Limb (tissue), 2 donors: Measurements from ENCODE around the gene PPP1R7.

Source experiments
- DNase-seq, 2 donors: peaks; one replicate each; pipeline ENCODE4 v3.0.0-alpha.2; 2016; ENCODE audit errors: extremely low spot score in 2 of 2

Gene PPP1R7

DNA sequence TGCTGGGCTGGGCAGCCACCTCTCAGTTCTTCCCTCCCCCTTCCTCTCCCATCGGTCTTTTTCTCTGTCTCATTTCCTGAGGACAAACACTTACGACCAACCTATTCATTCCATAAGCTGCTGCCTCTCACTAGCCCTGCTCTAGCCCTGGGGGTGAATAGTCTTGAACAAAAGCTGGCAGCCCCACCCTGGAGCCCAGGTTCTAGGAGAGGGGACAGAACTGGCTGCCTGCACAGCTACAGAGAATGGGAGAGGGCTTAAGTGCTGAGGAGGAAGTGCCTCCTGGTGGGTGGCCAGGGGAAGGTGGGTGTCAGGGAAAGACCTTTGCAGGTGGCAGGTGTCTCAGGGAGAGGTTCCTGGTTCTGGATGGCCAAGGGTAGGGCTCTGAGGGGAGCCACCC, 61.0 kb downstream of the PPP1R7 start:
- no peak for DNase-seq

DNA sequence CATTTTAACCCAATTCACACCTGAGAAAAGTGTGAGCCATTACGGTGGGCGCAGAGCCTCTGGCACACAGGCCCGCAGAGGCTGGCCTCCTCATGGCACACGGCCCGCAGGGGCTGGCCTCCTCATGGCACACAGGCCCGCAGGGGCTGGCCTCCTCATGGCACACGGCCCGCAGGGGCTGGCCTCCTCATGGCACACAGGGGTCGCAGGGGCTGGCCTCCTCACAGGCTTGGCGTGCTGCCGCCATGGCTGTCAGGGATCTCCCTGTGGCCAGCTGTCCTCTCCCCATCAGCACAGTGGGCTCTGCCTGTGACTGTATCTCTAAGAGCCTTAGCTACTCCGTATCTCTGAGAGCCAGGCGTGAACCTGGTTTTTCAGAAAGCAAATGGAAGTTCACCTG, 62.8 kb downstream of the PPP1R7 start:
- no peak for DNase-seq

DNA sequence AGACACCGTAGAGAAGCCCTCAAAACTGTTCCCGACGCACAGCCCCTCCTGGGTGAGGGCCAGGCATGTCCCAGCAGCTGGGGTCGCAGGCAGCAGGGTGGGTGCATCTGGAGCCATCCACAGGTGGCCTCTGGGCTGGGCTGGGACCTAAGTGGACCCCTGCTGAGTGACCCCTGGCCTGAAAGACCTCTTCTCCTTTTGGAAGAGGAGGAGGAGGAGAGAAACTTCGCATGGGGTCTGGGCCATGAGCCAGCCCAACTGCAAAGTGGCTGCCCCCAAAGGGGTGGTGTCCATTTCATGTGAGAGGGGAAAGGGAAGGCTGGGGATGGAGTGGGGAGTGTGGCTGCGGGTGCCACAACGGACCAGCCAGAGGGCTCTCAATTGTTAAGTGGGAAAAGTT, 63.3 kb downstream of the PPP1R7 start:
- no peak for DNase-seq

DNA sequence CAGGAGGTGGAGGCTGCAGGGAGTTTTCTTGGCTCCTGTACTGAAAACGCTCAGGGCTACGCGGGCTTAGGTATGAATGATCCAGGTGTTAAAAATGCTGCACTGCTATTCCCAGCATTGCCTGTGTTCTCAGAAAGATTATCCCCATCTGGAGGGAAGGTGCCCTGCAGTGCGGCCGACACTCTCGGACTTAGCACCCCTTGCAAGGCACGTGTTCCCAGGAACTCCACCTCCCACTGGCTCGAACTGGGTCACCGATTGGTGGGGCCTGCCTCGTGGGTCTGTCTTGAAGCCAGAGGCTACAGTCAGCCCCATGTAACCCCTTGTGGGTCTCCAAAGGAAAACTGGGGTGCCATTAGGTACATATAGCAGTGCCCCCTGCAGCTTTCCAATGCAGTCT, 63.9 kb downstream of the PPP1R7 start:
- DNase-seq = no peak

DNA sequence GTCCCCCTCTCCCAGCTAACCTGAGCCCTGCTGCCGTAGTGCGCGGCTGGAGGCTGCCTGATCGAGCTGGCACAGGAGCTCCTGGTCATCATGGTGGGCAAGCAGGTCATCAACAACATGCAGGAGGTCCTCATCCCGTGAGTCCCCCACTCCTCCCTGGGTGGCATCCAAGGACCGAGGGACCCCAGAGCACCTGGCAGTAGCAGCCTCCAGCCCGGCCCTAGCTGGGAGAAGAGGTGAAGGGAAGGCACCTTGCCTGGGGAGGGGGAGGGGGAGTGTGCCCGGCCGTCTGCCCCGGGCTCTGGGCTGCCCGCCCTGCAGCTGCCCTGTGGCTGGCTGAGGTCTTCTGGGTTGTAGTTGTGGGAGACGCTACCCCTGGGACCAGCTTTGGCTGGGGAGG, 64.5 kb downstream of the PPP1R7 start:
- DNase-seq = no peak

DNA sequence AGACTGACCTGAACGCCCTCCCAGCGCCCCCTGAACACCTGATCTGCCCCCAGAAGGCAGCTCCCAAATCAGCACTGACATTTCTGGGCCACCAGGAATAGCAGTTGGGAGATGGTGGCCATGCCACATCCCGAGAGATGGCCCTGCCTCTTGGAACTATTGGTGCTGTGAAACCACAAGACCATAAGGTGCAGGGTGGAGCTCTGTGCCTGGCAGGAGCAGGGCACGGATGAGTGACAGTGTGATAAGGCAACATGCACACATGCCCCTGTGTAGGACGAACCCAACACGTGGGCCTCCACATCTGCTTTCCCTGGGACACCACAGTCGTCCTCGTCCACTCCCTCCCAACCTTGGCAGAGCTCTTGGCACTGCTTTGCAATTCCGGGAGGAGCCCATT, 65.2 kb downstream of the PPP1R7 start:
- no peak for DNase-seq

DNA sequence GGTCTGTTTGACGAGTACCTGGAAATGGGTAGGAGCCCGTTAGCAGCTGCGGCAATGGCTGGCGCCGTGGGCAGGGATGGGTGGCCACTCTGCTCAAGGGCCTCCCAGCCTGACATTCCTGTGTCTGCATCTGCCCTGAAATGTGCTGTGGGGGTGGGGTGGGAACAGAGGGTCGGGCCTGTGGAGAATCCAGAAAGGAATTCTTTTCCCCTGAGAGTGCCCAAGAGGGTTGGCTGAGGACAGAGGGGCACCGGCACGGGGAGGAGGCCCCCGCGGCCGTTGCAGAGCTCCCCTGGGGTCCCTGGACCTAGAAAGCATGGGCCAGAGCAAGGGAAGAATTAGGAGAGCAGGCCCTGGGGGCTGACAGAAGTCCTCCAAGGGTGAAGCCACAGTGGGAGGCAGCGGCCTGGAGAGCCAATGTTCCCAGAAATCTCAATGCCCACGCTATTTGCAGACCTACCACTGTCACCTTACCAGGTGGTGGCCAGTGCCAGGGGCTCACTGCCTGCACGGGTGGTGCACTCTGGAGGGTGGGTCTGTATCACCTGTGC, 66.0 kb downstream of the PPP1R7 start:
- DNase-seq = no peak

DNA sequence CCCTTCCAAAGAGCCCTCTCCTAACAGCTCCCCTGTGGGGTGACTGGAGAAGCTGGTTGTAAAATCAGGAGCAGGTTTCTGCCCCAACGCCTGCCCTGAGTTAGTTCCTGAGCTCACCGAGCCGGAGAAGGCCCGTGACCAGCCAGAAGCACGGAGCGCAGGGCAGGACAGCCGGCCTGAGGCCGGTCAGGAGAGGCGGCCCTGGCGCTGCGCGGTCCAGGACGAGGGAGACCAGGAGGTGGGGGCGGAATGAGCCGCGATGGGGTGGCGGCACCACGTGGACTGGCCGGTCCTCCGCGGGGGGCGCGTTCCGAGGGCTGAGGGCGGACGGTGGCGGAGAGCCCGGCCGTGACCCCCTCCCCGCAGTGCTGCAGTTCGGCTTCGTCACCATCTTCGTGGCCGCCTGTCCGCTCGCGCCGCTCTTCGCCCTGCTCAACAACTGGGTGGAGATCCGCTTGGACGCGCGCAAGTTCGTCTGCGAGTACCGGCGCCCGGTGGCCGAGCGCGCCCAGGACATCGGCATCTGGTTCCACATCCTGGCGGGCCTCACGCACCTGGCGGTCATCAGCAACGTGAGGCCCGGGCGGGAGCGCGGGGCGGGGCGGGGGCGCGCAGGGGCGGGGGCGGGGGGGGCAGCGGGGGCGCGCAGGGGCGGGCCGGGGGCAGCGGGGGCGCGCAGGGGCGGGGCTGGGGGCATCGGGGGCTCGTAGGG, 67.2 kb downstream of the PPP1R7 start:
- DNase-seq = peak; percentile 66 to 81

DNA sequence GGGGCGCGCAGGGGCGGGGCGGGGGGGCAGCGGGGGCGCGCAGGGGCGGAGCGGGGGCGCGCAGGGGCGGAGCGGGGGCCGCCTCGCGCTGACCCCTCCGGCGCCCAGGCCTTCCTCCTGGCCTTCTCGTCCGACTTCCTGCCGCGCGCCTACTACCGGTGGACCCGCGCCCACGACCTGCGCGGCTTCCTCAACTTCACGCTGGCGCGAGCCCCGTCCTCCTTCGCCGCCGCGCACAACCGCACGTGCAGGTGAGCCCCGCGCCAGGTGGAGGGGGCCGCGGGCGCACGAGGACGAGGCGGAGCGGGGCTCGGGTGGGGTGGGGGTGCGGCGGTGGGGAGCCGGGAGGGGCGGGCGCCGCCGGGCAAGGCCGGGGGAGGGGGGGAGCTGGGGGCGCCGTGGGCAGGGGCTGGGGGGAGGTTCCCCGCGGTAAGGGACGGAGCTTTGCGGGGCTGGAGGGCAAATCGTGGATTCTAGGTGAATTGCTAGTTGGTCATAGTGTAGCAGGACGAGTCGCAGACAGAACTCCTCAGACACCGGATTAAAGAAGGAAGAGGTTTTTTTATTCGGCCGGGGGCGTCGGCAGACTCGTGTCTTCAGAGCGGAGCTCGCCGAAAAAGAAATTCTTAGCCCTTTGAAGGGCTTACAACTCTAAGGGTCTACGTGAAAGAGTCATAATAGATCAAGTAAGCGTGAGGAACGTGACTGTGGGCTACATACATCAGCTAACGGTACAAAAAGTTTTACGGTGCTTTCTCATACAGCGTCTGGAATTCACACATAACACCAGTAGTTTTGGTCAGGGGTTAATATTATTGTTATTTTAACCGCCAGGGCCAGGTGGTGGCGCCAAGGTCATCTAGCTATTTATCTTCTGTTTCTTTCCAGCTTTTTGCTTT, 68.1 kb downstream of the PPP1R7 start:
- peak; percentile 21 to 64 for DNase-seq

DNA sequence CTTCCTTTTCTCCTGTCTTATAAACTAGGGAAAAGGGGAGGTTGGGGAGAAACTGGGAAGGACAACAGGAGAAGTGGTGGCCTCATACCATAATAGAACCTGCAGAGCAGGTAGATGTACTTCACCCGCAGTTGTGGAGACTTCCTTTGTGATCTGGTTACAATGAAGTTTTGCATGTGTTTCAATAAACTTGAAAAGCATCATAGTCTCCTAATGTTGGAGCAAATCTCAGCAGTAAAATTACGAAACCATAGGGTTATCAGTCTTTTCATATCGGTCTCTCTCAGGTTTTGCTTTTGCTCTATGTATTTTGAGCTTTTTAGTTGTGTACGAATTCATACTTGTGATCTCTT, 68.7 kb downstream of the PPP1R7 start:
- no peak for DNase-seq

DNA sequence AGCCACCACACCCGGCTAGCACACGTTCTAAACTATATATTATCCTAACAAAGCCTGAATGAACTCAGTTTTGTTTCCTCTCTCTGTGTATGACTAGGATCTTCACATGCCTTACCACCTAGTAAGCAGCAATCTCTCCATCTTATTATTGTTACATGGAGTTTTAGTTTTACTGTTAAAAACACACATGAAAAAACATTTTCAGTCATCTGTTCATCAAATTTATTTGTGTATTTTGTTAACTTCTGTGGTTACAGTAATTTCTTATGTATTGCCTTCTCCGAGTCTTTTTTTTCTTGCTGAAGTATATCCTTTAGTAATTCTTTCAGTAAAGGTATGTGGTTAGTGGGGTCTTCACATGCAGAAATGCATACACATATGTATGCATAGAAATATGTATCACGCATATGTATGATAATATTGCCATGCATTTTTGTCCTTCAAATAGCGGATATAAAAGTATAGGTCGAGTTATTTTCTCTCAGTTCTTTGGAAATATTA, 69.6 kb downstream of the PPP1R7 start:
- no peak for DNase-seq

DNA sequence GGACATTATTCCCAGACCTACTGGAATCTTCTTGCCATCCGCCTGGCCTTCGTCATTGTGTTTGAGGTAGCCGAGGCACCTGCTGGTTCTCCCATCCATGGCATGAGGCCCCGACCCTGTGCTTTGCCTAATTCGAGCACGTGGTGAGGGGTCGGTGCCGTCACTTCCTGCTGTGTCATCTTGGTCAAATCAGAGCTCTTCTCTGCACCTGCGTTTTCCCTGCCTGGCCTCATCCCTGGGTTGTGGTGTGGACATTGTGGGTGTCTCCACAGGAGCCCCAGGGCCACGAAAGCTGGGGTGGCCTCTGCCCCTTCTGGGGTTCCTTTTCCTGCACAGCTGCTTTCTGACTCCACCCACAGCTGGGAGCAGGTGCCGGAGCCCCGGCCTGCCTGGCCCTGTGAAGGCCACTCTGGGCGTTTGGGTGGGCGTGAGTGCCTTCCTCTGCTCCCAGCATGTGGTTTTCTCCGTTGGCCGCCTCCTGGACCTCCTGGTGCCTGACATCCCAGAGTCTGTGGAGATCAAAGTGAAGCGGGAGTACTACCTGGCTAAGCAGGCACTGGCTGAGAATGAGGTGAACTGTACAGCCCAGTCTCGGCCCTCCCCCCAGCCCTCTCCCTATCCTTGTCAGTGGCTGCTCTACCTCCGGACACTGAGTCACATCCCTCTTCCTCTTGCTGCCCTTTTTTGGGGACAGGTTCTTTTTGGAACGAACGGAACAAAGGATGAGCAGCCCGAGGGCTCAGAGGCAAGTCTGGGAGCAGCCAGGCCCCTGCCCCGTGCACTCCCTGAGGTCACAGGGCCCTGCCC, 73.1 kb downstream of the PPP1R7 start:
- no peak for DNase-seq

DNA sequence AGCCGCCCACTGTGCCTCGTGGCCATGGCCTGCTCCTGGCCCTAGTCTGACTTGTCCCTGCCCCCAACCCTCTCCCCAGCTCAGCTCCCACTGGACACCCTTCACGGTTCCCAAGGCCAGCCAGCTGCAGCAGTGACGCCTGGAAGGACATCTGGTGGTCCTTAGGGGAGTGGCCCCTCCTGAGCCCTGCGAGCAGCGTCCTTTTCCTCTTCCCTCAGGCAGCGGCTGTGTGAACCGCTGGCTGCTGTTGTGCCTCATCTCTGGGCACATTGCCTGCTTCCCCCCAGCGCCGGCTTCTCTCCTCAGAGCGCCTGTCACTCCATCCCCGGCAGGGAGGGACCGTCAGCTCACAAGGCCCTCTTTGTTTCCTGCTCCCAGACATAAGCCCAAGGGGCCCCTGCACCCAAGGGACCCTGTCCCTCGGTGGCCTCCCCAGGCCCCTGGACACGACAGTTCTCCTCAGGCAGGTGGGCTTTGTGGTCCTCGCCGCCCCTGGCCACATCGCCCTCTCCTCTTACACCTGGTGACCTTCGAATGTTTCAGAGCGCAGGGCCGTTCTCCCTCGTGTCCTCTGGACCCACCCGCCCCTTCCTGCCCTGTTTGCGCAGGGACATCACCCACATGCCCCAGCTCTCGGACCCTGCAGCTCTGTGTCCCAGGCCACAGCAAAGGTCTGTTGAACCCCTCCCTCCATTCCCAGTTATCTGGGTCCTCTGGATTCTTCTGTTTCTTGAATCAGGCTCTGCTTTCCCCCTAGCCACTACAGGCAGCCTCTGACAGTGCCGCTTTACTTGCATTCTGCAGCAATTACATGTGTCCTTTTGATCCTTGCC, 74.0 kb downstream of the PPP1R7 start:
- DNase-seq = peak; percentile 44 to 53

DNA sequence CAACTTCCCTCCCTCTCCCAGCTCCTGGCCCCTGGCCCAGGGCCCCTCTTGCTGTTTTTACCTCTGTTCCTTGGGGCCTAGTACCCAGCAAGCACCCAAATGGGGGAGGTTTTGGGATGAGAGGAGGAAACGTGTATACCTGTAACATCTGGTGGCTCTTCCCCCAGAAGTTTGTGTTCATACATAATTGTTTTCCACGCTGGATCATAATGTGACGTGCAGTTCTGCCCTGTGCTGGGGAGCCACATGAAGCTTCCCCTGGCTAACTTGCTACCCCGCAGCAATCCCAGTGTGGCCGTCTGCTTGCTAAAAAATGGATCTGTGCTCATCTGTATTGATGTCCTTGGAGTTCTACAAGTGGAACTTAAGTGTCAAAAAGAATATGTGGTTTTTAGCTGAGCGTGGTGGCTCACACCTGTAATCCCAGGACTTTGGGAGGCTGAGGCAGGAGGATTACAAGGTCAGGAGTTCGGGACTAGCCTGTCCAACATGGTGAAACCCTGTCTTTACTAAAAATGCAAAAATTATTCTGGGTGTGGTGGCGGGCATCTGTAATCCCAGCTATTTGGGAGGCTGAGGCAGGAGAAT, 74.7 kb downstream of the PPP1R7 start:
- no peak for DNase-seq

DNA sequence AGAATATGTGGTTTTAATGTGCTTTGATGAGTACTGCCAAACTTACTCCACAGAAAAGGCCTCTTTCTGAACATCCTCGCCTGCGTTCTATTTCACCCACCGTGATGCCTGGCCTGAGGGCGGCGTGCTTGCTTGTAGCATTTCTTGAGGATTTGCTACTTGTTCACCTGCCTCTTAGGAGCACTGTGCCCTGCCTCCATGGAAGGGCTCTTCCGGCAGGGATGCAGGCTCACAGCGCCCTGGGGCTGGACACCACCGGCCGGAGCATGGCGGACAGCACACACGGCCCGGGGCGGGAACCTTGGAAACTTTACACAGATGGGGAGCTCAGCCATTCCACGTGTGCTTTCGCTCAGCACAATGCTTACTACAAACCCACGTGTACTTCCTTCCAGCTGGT, 75.3 kb downstream of the PPP1R7 start:
- DNase-seq = no peak

DNA sequence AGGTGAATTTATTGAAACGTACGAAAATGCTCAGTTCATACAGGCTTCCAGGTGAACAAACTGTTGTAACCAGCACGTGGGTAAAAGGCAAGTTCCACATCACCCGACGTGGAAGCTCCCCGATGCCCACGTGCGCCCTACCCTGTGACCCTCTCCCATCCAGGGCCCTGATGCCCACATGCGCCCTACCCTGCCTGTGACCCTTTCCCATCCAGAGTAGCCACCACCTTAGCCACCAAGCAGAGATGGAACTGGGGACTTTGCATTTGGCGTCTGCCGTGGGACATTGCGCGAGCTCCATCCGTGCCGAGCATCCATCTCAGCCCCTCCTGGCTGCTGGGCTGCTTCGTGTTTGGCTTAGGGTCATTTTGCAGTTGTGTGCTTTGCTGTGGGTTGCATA, 75.7 kb downstream of the PPP1R7 start:
- DNase-seq = no peak

DNA sequence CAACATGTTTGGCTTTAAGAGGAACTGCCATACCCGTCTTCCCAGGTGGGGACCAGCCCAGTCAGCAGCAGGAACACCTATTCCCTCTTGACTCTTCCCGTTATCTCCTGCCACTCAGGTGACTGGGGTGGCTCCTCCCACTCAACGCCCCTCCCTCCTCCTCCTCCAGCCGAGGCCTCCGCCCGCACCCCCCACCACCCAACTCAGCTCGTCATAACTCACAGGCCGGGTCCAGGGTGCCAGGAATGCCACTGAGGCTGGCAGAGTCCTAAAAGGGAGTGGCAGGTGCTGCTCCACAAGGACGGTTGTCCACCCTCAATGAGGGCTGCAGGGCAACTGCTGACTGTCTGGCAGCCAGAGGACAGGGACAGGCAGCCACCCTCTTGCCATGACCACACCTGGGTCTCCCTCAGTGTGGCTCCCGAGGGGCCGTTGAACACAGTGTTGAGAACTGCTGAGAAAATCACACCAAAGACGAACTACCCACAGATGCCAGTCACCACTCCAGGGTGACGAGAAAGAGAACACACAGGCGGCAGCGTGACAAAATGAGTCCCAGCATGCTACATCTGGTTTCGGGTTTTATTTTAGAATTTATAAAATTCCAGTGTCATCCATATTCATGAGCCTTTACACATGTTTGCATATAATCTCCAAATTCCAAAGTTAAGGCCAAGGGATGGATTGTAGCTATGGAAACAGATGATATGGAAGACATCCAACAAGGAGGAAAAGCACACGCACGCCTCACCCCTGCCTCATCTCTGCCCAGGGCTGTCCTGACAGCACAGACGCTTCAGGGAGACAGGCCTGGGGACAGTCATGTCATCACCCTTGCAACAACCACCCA, 76.7 kb downstream of the PPP1R7 start:
- DNase-seq = no peak

DNA sequence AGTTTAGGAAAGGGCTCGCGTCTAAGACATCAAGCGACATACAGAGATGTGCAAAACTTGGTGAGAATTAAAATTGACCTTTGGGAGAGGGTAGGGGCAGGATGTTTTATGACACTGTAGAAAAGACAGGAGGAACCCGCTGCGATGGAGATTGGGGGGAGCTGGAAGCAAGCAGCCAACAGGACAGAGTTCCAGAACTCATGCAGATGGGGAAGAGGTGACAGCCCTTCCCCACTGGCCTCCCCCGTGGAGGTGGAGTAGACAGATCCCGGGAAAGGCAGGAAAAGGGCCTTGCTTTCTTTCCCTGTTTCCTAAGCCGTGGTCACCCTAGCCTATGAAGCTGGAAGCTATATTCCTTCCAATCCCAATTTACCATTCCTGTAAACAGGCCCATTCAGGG, 77.3 kb downstream of the PPP1R7 start:
- DNase-seq = no peak

DNA sequence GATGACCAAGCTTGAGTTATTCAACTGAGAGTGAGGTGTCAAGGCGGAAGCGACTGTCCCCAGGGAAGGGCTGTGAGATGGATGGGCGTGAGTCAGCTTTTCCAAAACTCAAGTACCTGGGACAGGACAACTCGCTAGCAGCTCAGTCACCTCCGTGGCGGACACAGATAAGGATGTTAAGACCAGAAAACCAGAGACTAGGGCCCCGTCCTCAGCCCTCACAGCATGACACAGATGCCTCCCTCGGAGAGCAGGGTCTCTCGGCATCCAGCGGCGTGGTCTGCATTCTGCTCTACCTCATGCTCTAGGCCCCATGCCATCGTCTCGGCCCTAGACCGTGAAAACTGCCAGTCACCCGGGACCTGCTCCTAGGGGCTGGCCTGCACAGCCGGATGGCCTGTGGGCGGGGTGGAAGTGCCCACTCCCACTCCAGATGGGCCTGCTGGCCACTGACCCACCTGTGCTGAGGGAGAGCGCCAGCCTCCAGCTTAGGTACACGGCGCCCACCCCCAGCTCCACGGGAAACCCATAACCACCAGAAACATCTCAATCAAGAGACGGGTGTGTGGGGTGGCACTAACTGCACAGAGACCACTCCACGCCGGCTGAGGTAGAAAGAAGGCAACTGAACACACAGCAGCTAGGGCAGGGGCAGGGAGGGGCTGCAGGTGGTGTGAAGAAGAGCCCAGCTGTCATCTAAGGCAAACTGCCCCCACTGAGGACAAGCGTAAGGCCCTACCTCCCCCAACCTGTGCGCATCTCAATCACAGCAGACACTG, 78.0 kb downstream of the PPP1R7 start:
- DNase-seq = no peak
